ENCODE measurements around the gene SRGAP1. TPM values are rescaled to one million over a fixed set of nuclear protein-coding genes. Genes with fewer than 3 reads are reported as not detected.
"Not testable (repeated sequence)": the region's sequence is repeated elsewhere in the genome, so short reads cannot be mapped to it uniquely, and the experiment has no call there.

Gene SRGAP1
- total and polyA plus RNA-seq, 2 of the 4 experiments (the other 2 are of a cell fraction) = 10.0 to 10.2 TPM

- no peak for TF ChIP-seq MAZ (IDR thresholded peaks at IDR 0.05; ENCODE audit: borderline replicate concordance, low read depth, low read length)
- peak overlapping the region; percentile 23 for H3K4me2 ChIP-seq (ENCODE audit: low read depth, low read length)
- no peak overlapping the region for H3K9ac ChIP-seq (ENCODE audit: low read depth, low read length)
- H3K23ac ChIP-seq (ENCODE audit: low read depth, low read length) = no peak overlapping the region
- H3K79me1 ChIP-seq (ENCODE audit: low read depth in 1 of 2, low read length in 2 of 2) = peaks cover 0 to 54% of the 10 kb centered on the region in 2 experiments; a peak in 2 of 4 replicates
- in situ Hi-C loops (cut with MboI; ENCODE audit: low sequenced_read_pairs) (no loop called here), intact Hi-C loops (cut with micrococcal nuclease) (no loop called here), dilution Hi-C loops (cut with HindIII; ENCODE audit: low sequenced_read_pairs, unreplicated experiment) (no loop called here)
- H3K18ac ChIP-seq (ENCODE audit: low read depth, low read length) = no peak overlapping the region
- H2BK5ac ChIP-seq (ENCODE audit: low read depth, low read length, poor library complexity, severe bottlenecking) = peak overlapping the region; percentile 59
- no peak overlapping the region for H3K4me3 ChIP-seq (ENCODE audit: insufficient read depth, low read depth, low read length)
- H3K4ac ChIP-seq (ENCODE audit: low read depth, low read length) = no peak overlapping the region
- H3K14ac ChIP-seq (replicated peaks; ENCODE audit: low read depth, low read length) = no peak overlapping the region
- no peak overlapping the region for H2AK9ac ChIP-seq (replicated peaks; ENCODE audit: low read depth, low read length, poor library complexity)
- DNase-seq = peak; percentile 52
- ATAC-seq (ENCODE audit: low read depth) = peak; percentile 48
- no peak overlapping the region for H2AK5ac ChIP-seq (ENCODE audit: low read depth, low read length)
- no peak overlapping the region for H2BK20ac ChIP-seq (ENCODE audit: low read depth, low read length)
- ChIA-PET CTCF (no interaction called here), POLR2A (ENCODE audit: unreplicated experiment) (no interaction called here)
- H3K36me3 ChIP-seq (ENCODE audit: control insufficient read depth, insufficient read depth, low read length) = 0 out of 2 replicates have a peak, but pooled peaks cover 1% of the 10 kb centered on the region
- no peak overlapping the region for H4K91ac ChIP-seq (ENCODE audit: insufficient read depth, low read depth, low read length)
- H4K20me1 ChIP-seq (ENCODE audit: insufficient read depth, low read length) = peaks cover 67% of the 10 kb centered on the region
- no TSS peak for BruUV-seq (replicated peaks)
- H3K9me3 ChIP-seq (ENCODE audit: control insufficient read depth, insufficient read depth, low read length) = no peaks in the 10 kb centered on the region
- H3K9me1 ChIP-seq (ENCODE audit: insufficient read depth, low read length) = peaks cover 8% of the 10 kb centered on the region
- H2BK120ac ChIP-seq (ENCODE audit: low read depth, low read length) = no peak overlapping the region
- no peaks in the 10 kb centered on the region for H3K27me3 ChIP-seq (ENCODE audit: control insufficient read depth, insufficient read depth, low read length)
- peaks cover 12% of the 10 kb centered on the region for H3K4me1 ChIP-seq (ENCODE audit: control insufficient read depth, insufficient read depth, low read length)
- H4K8ac ChIP-seq (ENCODE audit: low read depth in 2 of 2, low read length in 2 of 2) = no peak overlapping the region
- WGBS, 2 experiments (ENCODE audit: extremely low coverage in 2 of 2, insufficient read length in 1 of 2) = 20% methylated on average over 1 of the region's 6 CpGs; no CpG with 5 or more reads in 1 of the 2 experiments
- H4K5ac ChIP-seq (ENCODE audit: low read depth, low read length) = no peak overlapping the region
- H3K56ac ChIP-seq (ENCODE audit: extremely low read depth, insufficient read depth, low read length) = no peak overlapping the region
- H2BK15ac ChIP-seq (ENCODE audit: low read depth, low read length) = no peak overlapping the region
- H3K27ac ChIP-seq (ENCODE audit: insufficient read depth, low read length) = no peak overlapping the region
- H2AFZ ChIP-seq (replicated peaks; ENCODE audit: low read length, poor library complexity) = no peak overlapping the region
Observed at GRCh38 chr12:63857771-63858670, 13.5 kb downstream of the SRGAP1 start.

GRCh38 chr12:63859880-63860279 lies 15.4 kb downstream of the SRGAP1 start:
- H3K27me3 ChIP-seq (ENCODE audit: control insufficient read depth, insufficient read depth, low read length); POLR2A ChIA-PET (ENCODE audit: unreplicated experiment); H3K36me3 ChIP-seq (ENCODE audit: control insufficient read depth, insufficient read depth, low read length); BruUV-seq (replicated peaks); H3K18ac ChIP-seq (ENCODE audit: low read depth, low read length); ATAC-seq (ENCODE audit: low read depth); H3K9me3 ChIP-seq (ENCODE audit: control insufficient read depth, insufficient read depth, low read length); H4K91ac ChIP-seq (ENCODE audit: insufficient read depth, low read depth, low read length); H2BK20ac ChIP-seq (ENCODE audit: low read depth, low read length); H3K4me3 ChIP-seq (ENCODE audit: insufficient read depth, low read depth, low read length); H2BK15ac ChIP-seq (ENCODE audit: low read depth, low read length); H4K8ac ChIP-seq (ENCODE audit: low read depth in 2 of 2, low read length in 2 of 2); H3K27ac ChIP-seq (ENCODE audit: insufficient read depth, low read length); H3K4ac ChIP-seq (ENCODE audit: low read depth, low read length); H3K9me1 ChIP-seq (ENCODE audit: insufficient read depth, low read length); H3K4me2 ChIP-seq (ENCODE audit: low read depth, low read length); in situ Hi-C loops (cut with MboI; ENCODE audit: low sequenced_read_pairs); H3K56ac ChIP-seq (ENCODE audit: extremely low read depth, insufficient read depth, low read length); H2AFZ ChIP-seq (replicated peaks; ENCODE audit: low read length, poor library complexity); H2AK9ac ChIP-seq (replicated peaks; ENCODE audit: low read depth, low read length, poor library complexity); H4K5ac ChIP-seq (ENCODE audit: low read depth, low read length); H3K9ac ChIP-seq (ENCODE audit: low read depth, low read length); dilution Hi-C loops (cut with HindIII; ENCODE audit: low sequenced_read_pairs, unreplicated experiment); H2BK120ac ChIP-seq (ENCODE audit: low read depth, low read length); H3K23ac ChIP-seq (ENCODE audit: low read depth, low read length); H2BK5ac ChIP-seq (ENCODE audit: low read depth, low read length, poor library complexity, severe bottlenecking); DNase-seq; CTCF ChIA-PET; H3K14ac ChIP-seq (replicated peaks; ENCODE audit: low read depth, low read length): not testable (repeated sequence)
- H3K79me1 ChIP-seq (ENCODE audit: low read depth in 1 of 2, low read length in 2 of 2) = peaks cover 0 to 55% of the 10 kb centered on the region in 2 experiments; a peak in 2 of 4 replicates
- intact Hi-C loops (cut with micrococcal nuclease) = loop anchor here (5.0 kb wide), 1 partner anchor 57 kb away; no protein-coding TSS in a partner anchor
- no CpG with 5 or more reads among the region's 2 CpGs for WGBS, 2 experiments (ENCODE audit: extremely low coverage in 2 of 2, insufficient read length in 1 of 2)
- H2AK5ac ChIP-seq (ENCODE audit: low read depth, low read length) = 0 out of 2 replicates have a peak overlapping the region, but pooled peaks have one; percentile 16
- peaks cover 20% of the 10 kb centered on the region for H3K4me1 ChIP-seq (ENCODE audit: control insufficient read depth, insufficient read depth, low read length)
- peaks cover 71% of the 10 kb centered on the region for H4K20me1 ChIP-seq (ENCODE audit: insufficient read depth, low read length)
